Hippocampal formation (tissue), 2 donors: Measurements from ENCODE around the gene SEC63.
"Not testable (repeated sequence)": the region's sequence is repeated elsewhere in the genome, so short reads cannot be mapped to it uniquely, and the experiment has no call there.

Experiments
- DNase-seq, 2 donors: peaks; one replicate each; lab custom pipeline; 2025; lab: John Stamatoyannopoulos, UW

Gene SEC63

DNA sequence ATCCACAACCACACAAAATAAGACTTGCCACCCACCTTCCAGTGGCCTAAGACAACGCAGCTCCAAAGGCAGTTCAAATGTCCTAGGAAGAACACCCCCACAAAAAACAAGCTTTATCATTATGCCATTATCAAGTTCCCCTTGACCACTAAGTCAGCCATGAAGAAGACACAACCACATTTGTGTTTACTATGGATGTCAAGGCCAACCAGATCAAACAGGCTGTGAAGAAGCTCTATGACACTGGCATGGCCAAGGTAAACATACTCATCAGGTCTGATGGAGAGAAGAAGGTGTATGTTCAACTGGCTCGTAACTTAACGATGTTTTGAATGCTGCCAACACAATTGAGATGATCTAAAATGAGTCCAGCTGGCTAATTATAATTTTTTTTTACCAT, 26.1 kb downstream of the SEC63 start:
- DNase-seq, result no peak

DNA sequence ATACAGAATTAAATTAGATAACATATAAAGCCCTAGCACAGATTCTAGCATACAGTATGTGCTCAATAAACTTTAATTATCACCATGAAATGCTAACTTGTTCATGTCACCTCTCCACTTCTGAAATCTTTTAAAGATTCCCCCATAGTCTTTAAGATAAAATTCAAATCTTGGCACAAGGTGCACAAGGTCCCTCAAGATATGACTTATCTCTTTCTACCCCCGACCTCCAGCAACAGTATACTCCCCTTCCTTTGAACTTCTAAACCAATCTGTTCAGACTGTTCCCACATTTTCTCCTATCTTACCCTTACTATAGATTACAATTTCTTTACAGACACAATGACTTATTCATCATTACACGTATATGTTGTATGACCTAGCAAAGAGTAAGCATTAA, 29.0 kb downstream of the SEC63 start:
- DNase-seq, result no peak

DNA sequence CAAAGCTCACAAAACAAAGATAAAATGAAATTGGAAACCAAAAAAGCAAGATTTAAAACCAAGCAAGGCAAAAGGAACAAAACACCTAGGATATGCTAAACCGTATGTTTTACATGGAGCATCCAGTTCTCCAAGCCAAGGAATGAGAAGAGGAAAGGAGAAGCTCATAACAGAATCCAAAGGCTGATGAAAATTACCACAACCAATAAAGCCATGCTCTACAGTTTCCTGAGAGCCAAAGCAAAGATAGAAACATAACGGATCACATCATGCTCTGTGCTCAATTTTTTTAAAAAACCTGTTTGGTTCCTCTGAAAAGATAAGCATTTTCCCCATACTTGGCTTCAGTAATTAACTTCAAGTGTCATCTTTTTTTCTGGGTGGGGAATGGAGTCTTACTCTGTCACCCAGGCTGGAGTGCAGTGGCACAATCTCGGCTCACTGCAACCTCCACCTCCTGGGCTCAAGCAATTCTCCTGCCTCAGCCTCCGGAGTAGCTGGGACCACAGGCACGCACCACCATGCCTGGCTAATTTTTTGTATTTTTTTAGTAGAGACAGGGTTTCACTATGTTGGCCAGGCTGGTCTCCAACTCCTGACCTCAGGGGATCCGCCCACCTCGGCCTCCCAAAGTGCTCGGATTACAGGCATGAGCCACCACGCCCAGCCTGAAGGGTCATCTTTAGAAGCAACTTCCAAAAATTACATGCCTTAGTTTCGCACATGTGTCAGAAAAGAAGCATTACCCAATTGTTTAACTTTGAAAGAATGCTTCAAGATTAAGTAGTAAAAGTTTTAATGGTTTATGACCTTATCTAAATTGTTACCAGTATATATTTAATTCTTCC, 31.1 kb downstream of the SEC63 start:
- DNase-seq, result not testable (repeated sequence)

DNA sequence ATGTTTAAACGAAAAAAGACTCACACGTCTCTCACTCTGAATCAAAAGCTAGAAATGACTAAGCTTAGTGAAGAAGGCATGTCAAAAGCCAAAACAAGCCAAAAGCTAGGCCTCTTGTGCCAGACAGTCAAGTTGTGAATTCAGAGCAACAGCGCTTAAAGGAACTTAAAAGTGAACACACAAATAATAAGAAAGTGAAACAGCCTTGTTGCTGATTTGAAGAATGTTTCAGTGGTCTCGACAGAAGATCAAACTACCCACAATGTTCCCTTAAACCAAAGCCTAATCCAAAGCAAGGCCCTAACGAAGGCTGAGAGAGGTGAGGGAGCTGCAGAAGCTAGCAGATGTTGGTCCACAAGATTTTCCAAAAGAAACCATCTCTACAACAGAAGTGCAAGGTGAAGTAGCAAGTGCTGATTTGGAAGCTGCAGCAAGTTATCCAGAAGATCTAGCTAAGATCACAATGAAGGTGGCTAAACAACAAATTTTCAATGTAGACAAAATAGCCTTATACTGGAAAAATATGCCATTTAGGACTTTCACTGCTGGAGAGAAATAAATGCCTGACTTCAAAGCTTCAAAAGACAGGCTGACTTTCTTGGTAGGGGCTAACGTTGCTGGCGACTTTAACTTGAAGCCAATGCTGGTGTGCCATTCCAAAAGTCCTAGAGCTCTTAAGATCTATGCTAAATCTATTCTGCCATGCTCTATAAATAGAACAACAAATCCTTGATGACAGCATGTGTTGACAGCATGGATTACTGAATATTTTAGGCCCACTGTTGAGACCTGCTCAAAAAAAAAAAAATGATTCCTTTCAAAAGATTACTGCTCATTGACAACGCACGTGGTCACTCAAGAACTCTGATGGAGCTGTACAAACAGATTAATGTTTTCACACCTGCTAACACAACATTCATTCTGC, 40.3 kb downstream of the SEC63 start:
- no peak for DNase-seq

DNA sequence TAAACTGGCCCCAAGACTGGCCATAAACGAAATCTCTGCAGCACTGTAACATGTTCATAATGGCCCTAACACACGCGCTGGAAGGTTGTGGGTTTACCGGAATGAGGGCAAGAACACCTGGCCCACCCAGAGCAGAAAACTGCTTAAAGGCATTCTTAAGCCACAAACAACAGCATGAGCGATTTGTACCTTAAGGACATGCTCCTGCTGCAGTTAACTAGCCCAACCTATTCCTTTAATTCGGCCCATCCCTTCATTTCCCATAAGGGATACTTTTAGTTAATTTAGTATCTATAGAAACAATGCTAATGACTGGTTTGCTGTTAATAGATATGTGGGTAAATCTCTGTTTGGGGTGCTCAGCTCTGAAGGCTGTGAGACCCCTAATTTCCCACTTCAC, 41.0 kb downstream of the SEC63 start:
- DNase-seq, result not testable (repeated sequence)

DNA sequence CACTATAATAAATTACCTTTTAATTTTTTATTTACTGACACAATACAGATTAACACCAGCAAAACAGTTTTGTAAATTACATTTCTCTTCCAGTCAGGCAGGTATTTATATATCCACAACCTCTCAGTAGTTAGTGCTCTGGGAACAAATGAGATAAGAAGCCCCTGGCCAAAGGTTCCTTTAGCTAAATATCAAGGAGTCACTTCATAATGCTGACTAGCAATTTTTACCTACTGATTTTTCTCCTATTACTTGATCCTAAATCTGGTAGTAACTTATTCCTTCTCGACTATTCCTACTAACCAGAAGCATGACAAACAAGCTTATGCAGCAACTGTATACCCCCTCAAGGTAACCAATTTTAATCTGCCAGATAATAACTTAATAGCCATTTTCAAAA, 46.3 kb downstream of the SEC63 start:
- no peak for DNase-seq

DNA sequence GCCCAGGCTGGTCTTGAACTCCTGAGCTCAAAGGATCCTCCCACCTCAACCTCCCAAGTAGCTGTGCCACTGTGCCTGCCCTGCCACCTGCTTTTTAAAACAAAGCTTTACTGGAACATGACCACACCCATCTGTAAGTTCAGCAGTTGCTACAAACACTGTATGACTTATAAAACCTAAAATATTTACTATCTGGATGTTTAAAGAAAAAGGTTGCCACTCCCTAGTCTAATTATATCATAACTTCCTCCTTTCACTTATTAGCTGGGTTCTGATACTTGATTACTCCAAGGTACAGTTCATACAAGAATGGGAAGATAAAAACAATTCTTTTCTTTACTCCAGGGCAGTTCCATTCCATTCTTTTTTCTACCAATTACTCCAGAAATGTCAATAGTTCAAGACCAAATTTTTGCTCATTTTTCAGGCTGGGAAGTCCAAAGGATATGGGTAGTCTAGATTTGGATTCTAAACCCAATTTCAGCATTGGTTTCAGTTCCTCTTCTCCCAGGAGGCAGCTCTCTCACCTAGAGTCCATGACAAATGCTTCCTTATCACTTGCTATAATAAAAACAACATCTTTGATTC, 63.1 kb downstream of the SEC63 start:
- no peak for DNase-seq

DNA sequence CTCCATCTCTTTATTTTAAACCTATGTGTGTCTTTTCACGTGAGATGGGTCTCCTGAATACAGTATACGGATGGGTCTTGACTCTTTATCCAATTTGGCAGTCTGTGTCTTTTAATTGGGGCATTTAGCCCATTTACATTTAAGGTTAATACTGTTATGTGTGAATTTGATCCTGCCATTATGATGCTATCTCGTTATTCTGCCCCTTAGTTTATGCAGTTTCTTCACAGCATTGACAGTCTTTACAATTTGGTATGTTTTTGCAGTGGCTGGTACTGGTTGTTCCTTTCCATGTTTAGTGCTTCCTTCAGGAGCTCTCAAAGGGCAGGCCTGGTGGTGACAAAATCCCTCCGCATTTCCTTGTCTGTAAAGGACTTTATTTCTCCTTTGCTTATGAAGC, 67.6 kb downstream of the SEC63 start:
- DNase-seq, result not testable (repeated sequence)

DNA sequence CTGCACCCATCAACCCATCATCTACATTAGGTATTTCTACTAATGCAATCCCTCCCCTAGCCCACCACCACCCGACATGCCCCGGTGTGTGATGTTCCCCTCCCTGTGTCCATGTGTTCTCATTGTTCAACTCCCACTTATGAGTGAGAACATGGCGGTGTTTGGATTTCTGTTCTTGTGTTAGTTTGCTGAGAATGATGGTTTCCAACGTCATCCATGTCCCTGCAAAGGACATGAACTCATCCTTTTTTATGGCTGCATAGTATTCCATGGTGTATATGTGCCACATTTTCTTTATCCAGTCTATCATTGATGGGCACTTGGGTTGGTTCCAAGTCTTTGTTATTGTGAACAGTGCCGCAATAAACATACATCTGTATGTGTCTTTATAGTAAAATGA, 72.1 kb downstream of the SEC63 start:
- not testable (repeated sequence) for DNase-seq

DNA sequence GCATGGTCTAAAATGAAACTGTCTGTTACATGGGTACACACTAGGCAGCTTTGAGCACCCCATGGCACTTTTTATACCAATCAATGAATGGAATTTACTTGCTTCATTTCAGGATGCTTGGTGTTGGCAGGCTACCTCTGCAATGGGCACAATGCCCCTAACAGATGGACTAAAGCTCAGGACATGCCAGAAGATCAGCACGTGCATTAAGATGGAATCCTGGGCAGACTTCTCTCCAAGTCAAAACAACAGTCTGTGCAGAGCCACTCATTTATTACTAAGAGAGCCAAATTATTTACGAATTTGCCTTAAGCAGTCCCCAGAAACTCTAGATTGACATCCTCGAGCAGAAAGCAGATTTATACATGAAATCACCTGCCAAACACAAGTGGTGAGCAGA, 78.1 kb downstream of the SEC63 start:
- no peak for DNase-seq

DNA sequence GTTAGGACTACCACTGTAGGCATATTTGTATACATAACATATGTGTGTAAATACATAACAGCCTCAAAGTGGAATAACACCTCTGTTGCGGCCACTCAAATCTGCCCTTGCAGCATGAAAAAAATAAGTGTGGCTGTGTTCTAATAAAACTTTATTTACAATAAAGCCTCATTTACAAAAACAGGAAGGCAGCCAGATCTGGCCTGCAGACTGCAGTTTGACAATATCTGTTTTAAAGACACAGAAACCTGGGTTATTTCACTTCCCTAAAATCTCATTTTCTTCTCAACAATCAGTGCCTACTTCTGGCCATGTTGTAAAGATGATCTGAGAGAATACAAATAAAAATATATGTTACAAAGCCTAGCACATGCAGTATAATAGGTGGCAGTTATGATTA, 80.0 kb downstream of the SEC63 start:
- no peak for DNase-seq

DNA sequence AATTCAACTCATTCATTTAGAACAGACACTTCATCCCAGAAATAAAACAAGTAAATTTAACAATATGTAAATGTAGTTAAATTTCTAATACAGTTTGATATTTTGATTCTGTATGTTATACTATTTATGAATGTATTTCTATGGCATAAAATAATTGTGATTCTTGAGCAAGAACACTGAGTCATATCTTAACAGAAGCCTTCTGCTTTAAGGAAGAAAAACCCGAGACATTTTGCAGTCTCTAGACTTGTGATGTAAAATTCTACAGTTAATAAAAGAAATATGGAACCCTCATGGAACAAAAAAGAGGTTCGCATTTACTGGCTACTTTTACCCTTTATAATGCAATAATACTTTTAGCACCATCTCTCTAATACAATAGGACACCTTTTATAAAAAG, 86.0 kb downstream of the SEC63 start:
- no peak for DNase-seq

DNA sequence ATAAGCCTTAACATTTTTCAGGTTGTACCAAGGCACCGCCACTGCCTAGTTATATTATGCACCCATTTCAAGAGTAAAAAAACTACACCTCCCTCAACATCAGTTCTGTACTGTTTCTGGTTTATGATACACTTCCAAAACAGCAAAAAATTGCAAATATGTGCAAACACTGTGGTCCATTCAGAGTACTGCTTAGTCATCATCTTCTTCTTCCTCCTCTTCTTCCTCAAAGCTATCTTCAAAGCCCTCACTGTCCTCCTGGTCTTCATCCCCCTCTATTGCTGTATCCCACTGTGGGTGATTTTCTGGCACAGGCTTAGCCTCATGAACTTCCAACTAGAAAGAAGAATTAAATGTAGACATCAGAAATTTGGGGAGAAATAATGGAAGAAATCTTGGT, 86.5 kb downstream of the SEC63 start:
- DNase-seq, result not testable (repeated sequence)

DNA sequence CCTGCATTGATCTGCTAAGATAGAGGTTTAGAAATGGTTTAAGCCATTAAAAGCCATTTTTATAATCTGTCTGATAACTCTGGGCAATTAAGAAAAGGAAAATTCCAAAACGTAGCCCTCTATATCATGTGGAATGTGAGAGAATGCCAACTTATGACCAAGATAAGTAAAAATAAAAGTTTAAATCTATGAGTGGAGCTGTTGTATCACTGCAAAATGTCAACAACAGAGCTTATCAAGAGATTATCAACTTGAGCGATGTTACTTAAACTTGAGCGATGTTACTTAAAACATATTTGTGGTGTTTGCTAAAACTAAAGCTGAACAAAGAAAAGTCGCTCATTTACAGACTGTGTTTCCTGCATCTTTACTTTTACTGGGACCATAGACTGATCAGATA, 87.0 kb downstream of the SEC63 start:
- no peak for DNase-seq

DNA sequence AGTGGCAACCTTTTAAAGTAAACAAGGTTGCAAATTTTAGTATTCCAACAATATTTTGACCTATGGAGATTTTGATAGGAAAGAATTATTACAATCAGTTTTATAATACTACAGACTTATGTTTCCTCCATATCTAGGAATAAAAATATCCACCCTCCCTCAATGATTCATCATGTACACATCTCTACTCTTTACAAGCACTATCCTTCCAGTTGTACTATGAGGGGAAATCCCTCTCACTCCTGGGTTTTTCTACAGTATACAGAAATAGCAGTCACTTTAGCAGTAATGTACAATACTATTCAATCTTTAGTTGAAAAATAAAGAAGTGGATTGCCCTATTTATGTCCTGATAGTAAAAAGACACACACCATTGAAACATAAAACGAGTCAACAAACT, 87.6 kb downstream of the SEC63 start:
- DNase-seq, result no peak

DNA sequence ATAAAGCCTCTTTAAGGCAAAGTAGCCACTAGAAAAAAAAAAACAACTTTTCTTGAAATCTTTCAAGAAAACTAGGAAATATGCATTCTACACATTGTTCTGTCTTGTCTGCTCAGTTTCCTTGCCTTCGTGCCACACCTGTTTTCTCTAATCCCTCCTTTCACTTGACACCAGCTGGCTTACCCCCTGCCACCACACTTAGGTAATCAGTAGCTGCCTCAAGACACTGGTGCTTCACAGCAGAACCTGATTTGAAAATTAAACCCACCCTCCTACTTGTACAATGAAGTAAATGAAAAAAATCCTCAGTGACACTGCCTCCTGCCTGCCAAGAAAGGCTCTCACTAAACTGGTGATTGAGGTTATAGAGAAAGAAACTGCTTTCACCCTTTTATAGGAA, 88.1 kb downstream of the SEC63 start:
- DNase-seq, result no peak

DNA sequence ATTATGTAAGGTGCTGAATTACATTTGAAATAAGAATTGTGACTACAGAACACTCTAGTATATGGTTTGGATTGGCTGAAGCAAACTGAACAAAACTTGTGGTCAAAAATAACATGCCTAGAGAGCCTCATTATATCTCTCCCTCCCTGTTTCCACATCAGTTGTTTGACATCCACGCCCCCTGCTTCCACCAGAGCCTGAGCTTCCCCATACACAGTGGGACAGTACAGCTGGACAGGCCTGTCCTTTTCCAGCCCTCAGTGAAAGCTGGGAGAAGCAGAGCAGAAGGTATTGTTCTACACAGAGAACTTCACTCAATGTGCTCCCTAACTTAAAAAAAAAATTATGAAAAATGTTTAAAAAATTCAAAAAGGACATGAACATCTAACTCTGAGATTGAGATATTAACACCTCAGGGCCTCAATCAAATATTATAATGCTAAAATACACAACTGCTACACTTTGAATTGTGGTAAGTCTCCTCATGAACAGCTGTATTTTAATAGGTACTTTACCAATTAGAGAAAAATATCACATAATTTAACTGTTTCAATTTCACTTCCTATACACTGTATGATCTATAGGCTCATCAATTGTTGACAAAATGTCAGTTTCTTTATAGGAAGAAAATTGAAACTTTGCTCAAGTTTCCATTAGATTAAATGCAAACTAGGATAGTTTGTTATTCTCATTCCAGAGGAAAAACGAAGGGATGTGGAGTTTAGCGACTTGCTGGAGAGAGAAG, 89.0 kb downstream of the SEC63 start:
- no peak for DNase-seq

DNA sequence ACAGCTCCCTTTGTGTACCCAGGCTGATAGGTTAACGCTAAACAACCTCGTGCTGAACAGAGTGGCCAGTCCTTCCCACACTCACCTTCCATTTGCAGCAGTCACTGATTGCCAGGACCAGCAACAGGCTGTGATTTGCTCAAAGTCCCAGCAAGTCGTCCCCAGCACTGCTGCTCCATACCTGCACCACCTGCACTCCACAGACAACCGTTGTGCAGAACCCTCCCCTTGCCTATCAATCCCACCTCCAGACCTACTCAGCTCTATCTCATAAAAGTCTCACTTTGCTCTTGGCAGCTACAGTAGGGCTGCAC, 90.7 kb downstream of the SEC63 start:
- DNase-seq, result no peak

DNA sequence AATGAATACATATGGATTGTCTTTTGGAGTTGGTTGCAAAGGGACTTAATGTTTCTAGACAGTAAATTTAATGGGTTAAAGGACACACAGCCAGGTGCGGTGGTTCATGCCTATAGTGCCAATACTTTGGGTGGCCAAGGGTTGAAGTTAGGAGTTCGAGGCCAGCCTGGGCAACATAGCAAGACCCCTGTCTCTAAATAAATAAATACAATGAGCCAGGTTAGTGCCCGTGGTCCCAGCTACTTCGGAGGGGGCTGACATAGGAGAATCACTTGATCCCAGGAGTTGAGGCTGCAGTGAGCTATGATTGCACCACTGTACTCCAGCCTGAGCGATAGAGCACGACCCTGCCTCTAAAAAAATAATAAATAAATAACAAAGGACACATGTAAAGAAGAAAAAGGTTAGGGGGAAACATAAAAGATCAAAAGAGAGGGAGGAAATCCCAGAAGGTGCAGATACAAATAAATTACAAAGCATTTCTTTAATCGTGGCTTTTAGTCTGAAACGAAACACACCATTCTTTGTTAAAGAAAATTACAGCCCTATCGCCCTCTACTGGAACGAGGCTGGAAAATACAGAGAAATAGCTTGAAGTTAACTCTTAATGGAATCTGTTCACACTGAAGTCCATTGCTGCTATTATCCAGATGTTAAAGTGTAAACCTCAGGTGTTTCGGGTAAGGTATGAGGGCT, 91.3 kb downstream of the SEC63 start:
- peak in 1 of 2 donors; percentile 38 for DNase-seq

DNA sequence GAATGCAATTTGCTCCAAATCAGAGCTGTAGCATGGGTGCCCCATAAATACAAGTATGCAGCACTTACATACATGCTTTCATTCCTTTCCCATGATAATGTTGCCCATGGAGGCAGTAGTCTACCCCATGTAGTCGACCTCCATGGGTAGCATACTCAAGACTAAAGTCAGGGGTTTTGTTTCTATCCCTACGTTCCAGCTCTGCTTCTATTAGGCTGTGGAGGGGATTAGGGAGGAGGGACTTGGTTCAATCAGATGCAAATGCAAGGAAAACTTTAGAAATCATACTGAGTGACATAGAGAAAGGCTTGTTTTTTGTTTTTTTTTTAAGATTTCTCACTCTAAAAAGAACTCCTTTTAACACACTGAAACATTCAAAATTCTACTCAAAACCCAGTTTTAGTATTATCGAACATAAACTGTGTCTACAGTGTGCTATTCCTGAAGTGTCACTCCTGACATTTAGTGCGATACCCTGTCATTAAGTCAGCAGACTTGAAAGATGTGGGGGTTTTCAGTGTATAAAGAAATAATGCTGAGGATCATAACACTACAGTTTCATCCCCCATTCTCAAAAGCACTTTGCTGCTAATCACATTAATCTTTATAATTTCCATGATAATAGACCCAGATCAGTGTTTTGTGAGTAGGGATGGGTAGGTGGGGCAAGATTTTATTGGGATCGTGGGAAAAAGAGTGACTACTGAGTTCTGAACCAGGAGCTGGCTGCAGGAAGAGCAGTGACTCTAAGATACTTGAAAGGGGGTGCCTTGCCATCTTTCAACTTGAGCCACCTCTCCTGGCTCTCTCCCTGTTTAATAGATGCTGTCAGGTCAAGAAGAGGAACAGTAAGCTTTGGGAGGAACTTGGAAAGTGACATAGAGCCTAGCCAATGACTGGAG, 93.5 kb downstream of the SEC63 start:
- no peak for DNase-seq
